Caco-2 (cell line): ENCODE data around the gene EHMT1. TPM values are rescaled to one million over a fixed set of nuclear protein-coding genes. Genes with fewer than 3 reads are reported as not detected.

Source experiments
- BruUV-seq: library from RNA; stranded (reverse); fragments of 400-500 nt; replicated peaks from 2 replicates; lab custom pipeline; 2021; lab: Mats Ljungman, UMichigan
- CTCF ChIA-PET: fragments of 300-600 bp; sonication (Branson Sonifier 250); formaldehyde crosslinking; loops from one replicate; lab custom pipeline; 2022; ENCODE audit warnings: antibody characterized with exemption; lab: Charles Lee
- POLR2A ChIA-PET: fragments of 300-600 bp; sonication (Branson Sonifier 250); formaldehyde crosslinking; loops from one replicate; lab custom pipeline; 2022; ENCODE audit warnings: antibody characterized with exemption; lab: Charles Lee
- DNase-seq, 2 experiments: peaks; one replicate each; pipeline versions ENCODE4 v3.0.0 to v3.0.0-alpha.2; 2020 to 2022
- H3K27me3 ChIP-seq: replicated peaks from 2 replicates; pipeline ENCODE4 v1.6.0; 2011; ENCODE audit warnings: low read length; ENCODE audit not compliant: control insufficient read depth, insufficient read depth
- H3K36me3 ChIP-seq: 2 replicates; pipeline ENCODE4 v1.5.1; 2011; ENCODE audit warnings: low read length; ENCODE audit not compliant: control insufficient read depth, insufficient read depth
- H3K4me1 ChIP-seq: fragments of 250-450 bp; sonication (Bioruptor Pico); 2 replicates; pipeline ENCODE4 v1.5.1; 2020; ENCODE audit warnings: mild to moderate bottlenecking
- H3K4me3 ChIP-seq: 2 replicates; pipeline ENCODE4 v1.5.1; 2011; ENCODE audit warnings: low read depth, mild to moderate bottlenecking, control low read depth, low read length
- H3K9me3 ChIP-seq: fragments of 250-450 bp; sonication (Bioruptor Pico); 2 replicates; pipeline ENCODE4 v1.5.1; 2020; ENCODE audit warnings: mild to moderate bottlenecking, moderate library complexity
- H3K27ac Mint-ChIP-seq: one replicate; pipeline ENCODE4 v1.8.0; 2022; ENCODE audit warnings: mixed read lengths; ENCODE audit not compliant: unreplicated experiment
- H3K27me3 Mint-ChIP-seq: one replicate; pipeline ENCODE4 v1.8.0; 2022; ENCODE audit warnings: mixed read lengths; ENCODE audit not compliant: insufficient read depth, unreplicated experiment
- H3K36me3 Mint-ChIP-seq: one replicate; pipeline ENCODE4 v1.8.0; 2022; ENCODE audit warnings: mild to moderate bottlenecking, mixed read lengths; ENCODE audit not compliant: insufficient read depth, unreplicated experiment
- H3K4me1 Mint-ChIP-seq: one replicate; pipeline ENCODE4 v1.8.0; 2022; ENCODE audit warnings: low read depth, mixed read lengths; ENCODE audit not compliant: unreplicated experiment
- H3K4me3 Mint-ChIP-seq: one replicate; pipeline ENCODE4 v1.8.0; 2022; ENCODE audit warnings: mild to moderate bottlenecking, moderate library complexity, mixed read lengths; ENCODE audit not compliant: unreplicated experiment
- H3K9me3 Mint-ChIP-seq: one replicate; pipeline ENCODE4 v1.8.0; 2022; ENCODE audit warnings: mixed read lengths; ENCODE audit not compliant: unreplicated experiment
- CTCF ChIP-seq, 2 experiments: fragments of 200-600 bp in 1 of 2; IDR thresholded peaks; 1 replicate in 1 of 2; 2 replicates in 1 of 2; pipeline versions ENCODE4 v1.5.1 to v1.8.0; 2011 to 2022; ENCODE audit warnings: antibody characterized with exemption in 1 of 2, control low read depth in 1 of 2, inconsistent platforms in 1 of 2, low read depth in 1 of 2, low read length in 1 of 2, mild to moderate bottlenecking in 1 of 2, moderate library complexity in 1 of 2; ENCODE audit not compliant: insufficient read depth in 1 of 2, severe bottlenecking in 1 of 2, unreplicated experiment in 1 of 2
- intact Hi-C: fragments of 100-400 bp; cut with micrococcal nuclease; formaldehyde crosslinking; loops from one replicate; pipeline ENCODE4 v1.10.0; 2022; ENCODE audit not compliant: unreplicated experiment
- total RNA-seq: library from RNA; stranded (reverse); gene quantifications from 2 replicates; pipeline ENCODE4 v1.2.3, GENCODE V29; 2022

The EHMT1 gene
- total RNA-seq, 1 experiment from 2014 or later = 92.9 TPM

DNA sequence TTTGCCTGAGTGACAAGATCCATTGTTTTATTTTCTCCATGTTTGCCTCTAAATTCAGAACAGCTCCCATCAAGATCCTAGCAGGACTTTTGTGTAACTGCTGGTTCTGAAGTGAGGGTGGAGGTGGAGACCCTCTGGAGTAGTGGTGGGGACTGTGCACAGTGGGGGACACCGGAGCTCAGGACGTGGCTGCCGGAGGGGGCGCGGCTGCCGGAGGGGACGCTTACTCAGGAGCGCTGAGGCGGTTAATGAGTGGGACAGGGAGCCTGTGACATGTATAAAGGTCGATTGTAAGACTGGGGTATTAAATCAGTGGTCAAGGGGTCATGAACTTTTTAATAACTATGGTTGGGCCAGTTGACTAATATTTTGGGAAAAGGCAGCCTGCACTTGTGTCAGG, 131.8 kb downstream of the EHMT1 start:
- Mint-ChIP-seq H3K27ac (no peak overlapping the region), H3K4me1 (no peaks in the 10 kb centered on the region), H3K27me3 (no peaks in the 10 kb centered on the region), H3K36me3 (peaks cover 51% of the 10 kb centered on the region), H3K4me3 (no peak overlapping the region), H3K9me3 (no peaks in the 10 kb centered on the region)
- no peak for DNase-seq
- intact Hi-C loops = no loop called here
- Histone ChIP-seq H3K4me3 (no peak overlapping the region), H3K27me3 (no peaks in the 10 kb centered on the region), H3K9me3 (no peaks in the 10 kb centered on the region), H3K36me3 (peaks cover 1% of the 10 kb centered on the region; the same call in 1 of the 2 replicates), H3K4me1 (no peaks in the 10 kb centered on the region)
- TF ChIP-seq CTCF (IDR thresholded peaks at IDR 0.05; ENCODE audit: insufficient read depth in 1 of 2, low read depth in 1 of 2, low read length in 1 of 2, severe bottlenecking in 1 of 2, unreplicated experiment in 1 of 2) = no peak
- no TSS peak for BruUV-seq
- ChIA-PET CTCF (no interaction called here), POLR2A (no interaction called here)

GRCh38 chr9:137751616-137752015, 132.8 kb downstream of the EHMT1 start:
- intact Hi-C loops = no loop called here
- Histone ChIP-seq H3K36me3 (peaks cover 1% of the 10 kb centered on the region; the same call in 1 of the 2 replicates), H3K27me3 (no peaks in the 10 kb centered on the region), H3K4me3 (no peak overlapping the region), H3K4me1 (no peaks in the 10 kb centered on the region), H3K9me3 (no peaks in the 10 kb centered on the region)
- POLR2A ChIA-PET = no interaction called here
- Mint-ChIP-seq H3K4me1 (no peaks in the 10 kb centered on the region), H3K9me3 (no peaks in the 10 kb centered on the region), H3K27ac (no peak overlapping the region), H3K4me3 (no peak overlapping the region), H3K27me3 (no peaks in the 10 kb centered on the region), H3K36me3 (peaks cover 52% of the 10 kb centered on the region)
- no peak for TF ChIP-seq CTCF (IDR thresholded peaks at IDR 0.05; ENCODE audit: insufficient read depth in 1 of 2, low read depth in 1 of 2, low read length in 1 of 2, severe bottlenecking in 1 of 2, unreplicated experiment in 1 of 2)
- CTCF ChIA-PET = no interaction called here
- no peak for DNase-seq
- no TSS peak for BruUV-seq

GRCh38 chr9:137752426-137752825, 133.6 kb downstream of the EHMT1 start:
- H3K27me3 Mint-ChIP-seq = no peaks in the 10 kb centered on the region
- TF ChIP-seq CTCF (IDR thresholded peaks at IDR 0.05; ENCODE audit: insufficient read depth in 1 of 2, low read depth in 1 of 2, low read length in 1 of 2, severe bottlenecking in 1 of 2, unreplicated experiment in 1 of 2) = no peak
- peaks cover 54% of the 10 kb centered on the region for H3K36me3 Mint-ChIP-seq
- no peak overlapping the region for H3K4me3 Mint-ChIP-seq
- H3K4me1 ChIP-seq = no peaks in the 10 kb centered on the region
- ChIA-PET CTCF (no interaction called here), POLR2A (no interaction called here)
- intact Hi-C loops = no loop called here
- no peaks in the 10 kb centered on the region for H3K27me3 ChIP-seq
- no TSS peak for BruUV-seq
- no peaks in the 10 kb centered on the region for H3K4me1 Mint-ChIP-seq
- H3K9me3 ChIP-seq = no peaks in the 10 kb centered on the region
- no peaks in the 10 kb centered on the region for H3K9me3 Mint-ChIP-seq
- DNase-seq = peak in 1 of 2 experiments; percentile 15
- no peak overlapping the region for H3K4me3 ChIP-seq
- H3K27ac Mint-ChIP-seq = no peak overlapping the region
- no peaks in the 10 kb centered on the region; the same call in 1 of the 2 replicates for H3K36me3 ChIP-seq
